Measurements from ENCODE around the gene CCDC167. TPM values are rescaled to one million over a fixed set of nuclear protein-coding genes. Genes with fewer than 3 reads are reported as not detected.

Gene CCDC167
- total and polyA plus RNA-seq, 10 of the 15 experiments (the other 5 are each of a cell fraction or from before 2014, with no cell fraction given): 74.9 to 380 (median 137) TPM

DNA sequence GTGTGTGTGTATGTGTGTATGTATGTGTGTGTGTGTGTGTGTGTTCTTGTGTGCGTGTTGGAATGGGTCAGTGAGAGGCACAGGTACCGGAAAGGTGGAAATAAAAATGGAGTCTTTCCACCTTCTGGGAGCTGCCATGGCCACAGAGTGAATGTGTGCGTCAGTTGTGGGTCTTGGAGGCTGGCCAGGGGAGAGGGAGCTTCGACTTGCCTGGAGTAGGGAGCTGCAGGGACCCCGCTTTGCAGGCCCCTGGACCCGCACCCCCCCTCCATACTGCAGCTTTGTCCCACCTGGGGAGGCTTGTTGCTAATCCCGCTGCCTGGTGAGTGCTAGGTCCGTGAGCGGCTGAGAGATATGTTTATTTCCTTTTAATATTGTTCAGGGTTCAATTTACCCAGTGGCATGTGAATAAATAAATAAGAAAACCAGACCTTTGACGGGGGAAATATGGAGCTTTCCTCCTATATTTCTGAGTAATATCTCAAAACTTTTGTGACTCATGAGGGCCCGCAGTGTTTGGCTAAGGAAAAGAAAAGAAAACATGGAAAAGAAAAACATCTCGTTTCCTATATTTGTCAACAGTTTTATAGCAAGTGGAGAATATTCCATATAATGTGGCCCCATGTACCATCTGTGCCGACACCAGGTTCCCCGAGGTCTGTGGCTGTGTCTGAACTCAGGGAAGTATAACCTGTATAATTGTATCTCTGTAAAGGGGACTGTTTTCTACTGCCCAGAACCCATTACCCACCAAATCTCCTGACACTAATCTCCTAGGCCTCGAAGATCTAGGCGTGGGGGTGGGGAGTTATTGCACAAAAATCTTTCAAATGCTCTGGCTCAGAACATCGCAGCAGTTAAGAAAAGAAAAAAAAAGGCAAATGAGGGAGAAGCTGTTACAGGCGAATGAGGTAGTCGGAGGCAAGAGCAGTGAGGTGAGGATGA lies 24.6 kb upstream of the CCDC167 start:
- no peak overlapping the region for H3K27ac ChIP-seq (ENCODE audit: control insufficient read depth, insufficient read depth)
- ChIA-PET POLR2A (interaction anchor here (1.0 to 2.0 kb wide), 2 partner anchors 8 to 33 kb away, joined by 6 read pairs; no protein-coding TSS in a partner anchor), RAD21 (ENCODE audit: unreplicated experiment) (interaction anchor here (0.6 to 1.5 kb wide), 4 partner anchors 14 to 488 kb away, joined by 3 to 5 read pairs (median 3); no protein-coding TSS in a partner anchor), CTCF (interaction anchor here (2.2 to 6.5 kb wide), 2 partner anchors 14 to 41 kb away, joined by 8 to 29 read pairs; no protein-coding TSS in a partner anchor), SMC1A (ENCODE audit: uncharacterized antibody, unreplicated experiment) (interaction anchor here (1.0 to 2.2 kb wide), 4 partner anchors 8 to 41 kb away, joined by 3 to 8 read pairs (median 4); no protein-coding TSS in a partner anchor)
- WGBS (ENCODE audit: insufficient coverage, insufficient replicate concordance, low lambda C conversion rate, missing lambda C conversion rate): 50% methylated on average over 19 of the region's 19 CpGs
- no peaks in the 10 kb centered on the region for H3K79me2 ChIP-seq (ENCODE audit: control insufficient read depth, insufficient read depth, low read length)
- no peak overlapping the region for H3K9ac ChIP-seq (ENCODE audit: control insufficient read depth, insufficient read depth, low read length)
- DNase-seq (ENCODE audit: low read depth, low spot score) (no peak), FAIRE-seq (no peak), ATAC-seq (no peak)
- H4K20me1 ChIP-seq (ENCODE audit: control insufficient read depth, insufficient read depth): no peaks in the 10 kb centered on the region
- intact Hi-C loops (cut with micrococcal nuclease; ENCODE audit: unreplicated experiment) (no loop called here), in situ Hi-C loops (cut with MboI) (no loop called here)
- H3K4me2 ChIP-seq (ENCODE audit: control insufficient read depth, insufficient read depth): no peak overlapping the region
- no TSS peak for BruUV-seq (replicated peaks)
- peaks cover 16% of the 10 kb centered on the region for H3K4me1 ChIP-seq (ENCODE audit: control insufficient read depth, insufficient read depth, low read length)
- H2AFZ ChIP-seq (ENCODE audit: control insufficient read depth, low read depth, low read length): no peak overlapping the region
- no peak for TF ChIP-seq SRF (IDR thresholded peaks at IDR 0.05; ENCODE audit: low read depth in 2 of 2, low read length in 2 of 2)
- no peak for TF ChIP-seq NRF1 (conservative IDR thresholded peaks at IDR 0.05; ENCODE audit: low read depth, low read length)
- TF ChIP-seq, protein P1, sequence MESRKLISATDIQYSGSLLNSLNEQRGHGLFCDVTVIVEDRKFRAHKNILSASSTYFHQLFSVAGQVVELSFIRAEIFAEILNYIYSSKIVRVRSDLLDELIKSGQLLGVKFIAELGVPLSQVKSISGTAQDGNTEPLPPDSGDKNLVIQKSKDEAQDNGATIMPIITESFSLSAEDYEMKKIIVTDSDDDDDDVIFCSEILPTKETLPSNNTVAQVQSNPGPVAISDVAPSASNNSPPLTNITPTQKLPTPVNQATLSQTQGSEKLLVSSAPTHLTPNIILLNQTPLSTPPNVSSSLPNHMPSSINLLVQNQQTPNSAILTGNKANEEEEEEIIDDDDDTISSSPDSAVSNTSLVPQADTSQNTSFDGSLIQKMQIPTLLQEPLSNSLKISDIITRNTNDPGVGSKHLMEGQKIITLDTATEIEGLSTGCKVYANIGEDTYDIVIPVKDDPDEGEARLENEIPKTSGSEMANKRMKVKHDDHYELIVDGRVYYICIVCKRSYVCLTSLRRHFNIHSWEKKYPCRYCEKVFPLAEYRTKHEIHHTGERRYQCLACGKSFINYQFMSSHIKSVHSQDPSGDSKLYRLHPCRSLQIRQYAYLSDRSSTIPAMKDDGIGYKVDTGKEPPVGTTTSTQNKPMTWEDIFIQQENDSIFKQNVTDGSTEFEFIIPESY (IDR thresholded peaks at IDR 0.05): no peak
- H3K36me3 ChIP-seq (ENCODE audit: control insufficient read depth in 2 of 2, insufficient read depth in 2 of 2, low read length in 1 of 2): no peaks in the 10 kb centered on the region
- H3K9me3 ChIP-seq (replicated peaks; ENCODE audit: control insufficient read depth, insufficient read depth, low read length): no peaks in the 10 kb centered on the region; the same call in 2 of the 3 replicates
- no peak overlapping the region for H3K4me3 ChIP-seq
- H3K27me3 ChIP-seq (replicated peaks in 1 of 2; ENCODE audit: control insufficient read depth in 2 of 2, insufficient read depth in 2 of 2, low read length in 1 of 2): no peaks in the 10 kb centered on the region
